H1 (cell line): ENCODE data around the gene PHC2. TPM values are rescaled to one million over a fixed set of nuclear protein-coding genes. Genes with fewer than 3 reads are reported as not detected.

ENCODE experiments used
- CTCF ChIA-PET: fragments of 300-600 bp; sonication (Branson Sonifier 250); formaldehyde crosslinking; loops from one replicate; lab custom pipeline; 2021; ENCODE audit not compliant: partially characterized antibody; lab: Charles Lee
- POLR2A ChIA-PET: fragments of 300-600 bp; sonication (Branson Sonifier 250); formaldehyde crosslinking; loops from one replicate; lab custom pipeline; 2021; ENCODE audit warnings: inconsistent platforms; ENCODE audit not compliant: partially characterized antibody; lab: Charles Lee
- DNase-seq, 2 experiments: peaks; one replicate each; pipeline versions ENCODE4 v3.0.0 to v3.0.0-alpha.2; 2010 to 2022; ENCODE audit warnings: low spot score in 2 of 2, low read depth in 1 of 2, mixed read lengths in 1 of 2
- FAIRE-seq: peaks from 2 replicates; lab custom pipeline; 2011; peaks lifted over from hg19 to GRCh38; lab: Jason Lieb, UNC
- H2AFZ ChIP-seq: 2 replicates; pipeline ENCODE4 v1.8.1; 2012; ENCODE audit warnings: low read length, inconsistent platforms
- H2AK5ac ChIP-seq: 2 replicates; pipeline ENCODE4 v1.6.1; 2013; ENCODE audit warnings: low read depth, low read length
- H2BK120ac ChIP-seq: replicated peaks from 2 replicates; pipeline ENCODE3; 2013; ENCODE audit warnings: low read depth, low read length, inconsistent platforms
- H2BK12ac ChIP-seq: 2 replicates; pipeline ENCODE4 v1.6.1; 2013; ENCODE audit warnings: low read depth, low read length
- H2BK15ac ChIP-seq: 2 replicates; pipeline ENCODE4 v1.6.1; 2013; ENCODE audit warnings: low read length
- H2BK20ac ChIP-seq: 2 replicates; pipeline ENCODE4 v1.6.1; 2013; ENCODE audit warnings: low read length
- H2BK5ac ChIP-seq: 2 replicates; pipeline ENCODE4 v1.6.1; 2013; ENCODE audit warnings: low read depth, low read length
- H3K14ac ChIP-seq: 2 replicates; pipeline ENCODE4 v1.6.1; 2013; ENCODE audit warnings: inconsistent platforms; ENCODE audit not compliant: insufficient read length
- H3K18ac ChIP-seq: 2 replicates; pipeline ENCODE4 v1.6.1; 2013; ENCODE audit warnings: low read length; ENCODE audit errors: extremely low read depth
- H3K23ac ChIP-seq: 2 replicates; pipeline ENCODE4 v1.6.1; 2013; ENCODE audit warnings: inconsistent platforms; ENCODE audit not compliant: insufficient read length
- H3K23me2 ChIP-seq: 2 replicates; pipeline ENCODE4 v1.6.1; 2013; ENCODE audit warnings: low read depth, low read length
- H3K27ac ChIP-seq: 2 replicates; pipeline ENCODE4 v1.6.1; 2011; ENCODE audit warnings: low read depth, low read length, inconsistent platforms
- H3K27me3 ChIP-seq, 4 experiments: replicated peaks in 1 of 4; 1 replicate in 1 of 4; 2 replicates in 3 of 4; pipeline versions ENCODE4 v1.6.1 to v1.8.1; 2011 to 2013; ENCODE audit warnings: low read length in 3 of 4, mild to moderate bottlenecking in 3 of 4, inconsistent platforms in 2 of 4, mixed read lengths in 2 of 4, moderate library complexity in 1 of 4; ENCODE audit not compliant: control insufficient read depth in 3 of 4, insufficient read depth in 3 of 4; ENCODE audit errors: extremely low read depth in 1 of 4
- H3K36me3 ChIP-seq, 4 experiments: 2 replicates each; pipeline versions ENCODE4 v1.6.1 to v1.8.1; 2011 to 2013; ENCODE audit warnings: mild to moderate bottlenecking in 4 of 4, low read length in 3 of 4, moderate library complexity in 2 of 4, control low read depth in 1 of 4, inconsistent platforms in 1 of 4; ENCODE audit not compliant: insufficient read depth in 4 of 4, control insufficient read depth in 2 of 4
- H3K4ac ChIP-seq: replicated peaks from 2 replicates; pipeline ENCODE3; 2013; ENCODE audit warnings: low read length, low read depth, mixed read lengths, inconsistent platforms; ENCODE audit not compliant: insufficient read length
- H3K4me1 ChIP-seq, 4 experiments: replicated peaks in 1 of 4; 1 replicate in 1 of 4; 2 replicates in 3 of 4; pipeline versions ENCODE4 v1.6.1 to v1.8.1; 2011 to 2013; ENCODE audit warnings: low read length in 3 of 4, inconsistent platforms in 2 of 4, mixed read lengths in 1 of 4; ENCODE audit not compliant: insufficient read depth in 4 of 4, control insufficient read depth in 3 of 4
- H3K4me2 ChIP-seq, 2 experiments: 2 replicates each; pipeline versions ENCODE4 v1.6.1 to v1.8.1; 2011 to 2013; ENCODE audit warnings: low read depth in 2 of 2, low read length in 2 of 2, control low read depth in 1 of 2, inconsistent platforms in 1 of 2, mild to moderate bottlenecking in 1 of 2; ENCODE audit not compliant: insufficient read depth in 1 of 2
- H3K4me3 ChIP-seq, 4 experiments: fragments of 200-600, 300-600 bp in 1 of 4; sonication (generic), shearing (Covaris generic), sonication (Bioruptor Twin) in 1 of 4; 2 replicates each; pipeline versions ENCODE4 v1.5.1 to v1.8.1; 2011 to 2016; ENCODE audit warnings: low read length in 4 of 4, low read depth in 3 of 4, control low read depth in 2 of 4, inconsistent platforms in 2 of 4, mild to moderate bottlenecking in 2 of 4, mixed read lengths in 1 of 4, moderate library complexity in 1 of 4; ENCODE audit not compliant: insufficient read depth in 2 of 4; ENCODE audit errors: extremely low read depth in 1 of 4
- H3K56ac ChIP-seq: replicated peaks from 2 replicates; pipeline ENCODE3; 2013; ENCODE audit warnings: low read depth, mild to moderate bottlenecking, mixed read lengths, low read length, inconsistent platforms; ENCODE audit not compliant: insufficient read length
- H3K79me1 ChIP-seq: 2 replicates; pipeline ENCODE4 v1.6.1; 2013; ENCODE audit warnings: low read depth, low read length, control low read depth
- H3K79me2 ChIP-seq, 2 experiments: 2 replicates each; pipeline versions ENCODE4 v1.6.1 to v1.8.1; 2012 to 2013; ENCODE audit warnings: low read length in 2 of 2, mild to moderate bottlenecking in 2 of 2, inconsistent platforms in 1 of 2; ENCODE audit not compliant: insufficient read depth in 2 of 2, control insufficient read depth in 1 of 2
- H3K9ac ChIP-seq, 4 experiments: replicated peaks in 1 of 4; 1 replicate in 1 of 4; 2 replicates in 3 of 4; pipeline versions ENCODE4 v1.6.1 to v1.8.1; 2011 to 2013; ENCODE audit warnings: low read depth in 3 of 4, low read length in 3 of 4, control low read depth in 2 of 4, mild to moderate bottlenecking in 2 of 4, moderate library complexity in 2 of 4, inconsistent platforms in 1 of 4; ENCODE audit errors: extremely low read depth in 1 of 4
- H3K9me3 ChIP-seq, 2 experiments: 2 replicates each; pipeline versions ENCODE4 v1.6.1 to v1.8.1; 2012 to 2013; ENCODE audit warnings: mild to moderate bottlenecking in 2 of 2, moderate library complexity in 2 of 2, control low read depth in 1 of 2, inconsistent platforms in 1 of 2, low read depth in 1 of 2, low read length in 1 of 2, mixed read lengths in 1 of 2; ENCODE audit not compliant: insufficient read depth in 2 of 2
- H4K20me1 ChIP-seq, 2 experiments: replicated peaks in 1 of 2; 2 replicates each; pipeline versions ENCODE3 to v1.8.1; 2011 to 2013; ENCODE audit warnings: inconsistent platforms in 2 of 2, low read length in 2 of 2, mild to moderate bottlenecking in 1 of 2; ENCODE audit not compliant: insufficient read depth in 2 of 2, control insufficient read depth in 1 of 2
- H4K5ac ChIP-seq: 2 replicates; pipeline ENCODE4 v1.6.1; 2013; ENCODE audit warnings: low read length, low read depth, mixed read lengths, inconsistent platforms; ENCODE audit not compliant: insufficient read length
- H4K8ac ChIP-seq: 2 replicates; pipeline ENCODE4 v1.8.0; 2013; ENCODE audit warnings: mild to moderate bottlenecking, moderate library complexity, low read length, inconsistent platforms; ENCODE audit not compliant: insufficient read depth; ENCODE audit errors: extremely low read depth
- H4K91ac ChIP-seq: replicated peaks from 2 replicates; pipeline ENCODE3; 2013; ENCODE audit warnings: low read length, mixed read lengths, inconsistent platforms; ENCODE audit not compliant: insufficient read length
- BACH1 ChIP-seq: IDR thresholded peaks from 2 replicates; pipeline ENCODE4 v1.6.1; 2012; ENCODE audit warnings: low read length, improper control_type of control experiment
- CHD2 ChIP-seq: IDR thresholded peaks from 2 replicates; pipeline ENCODE4 v1.6.1; 2012; ENCODE audit warnings: low read length, improper control_type of control experiment
- HDAC6 ChIP-seq: IDR thresholded peaks from one replicate; pipeline ENCODE4 v1.7.1; 2012; ENCODE audit warnings: low read depth, mild to moderate bottlenecking, inconsistent platforms, low read length, moderate library complexity
- JUN ChIP-seq: IDR thresholded peaks from 2 replicates; pipeline ENCODE4 v1.6.1; 2011; ENCODE audit warnings: low read depth, mild to moderate bottlenecking, improper control_type of control experiment, low read length
- RAD21 ChIP-seq, 2 experiments: IDR thresholded peaks in 1 of 2; conservative IDR thresholded peaks in 1 of 2; 2 replicates each; pipeline ENCODE4 v1.6.1; 2011; ENCODE audit warnings: low read depth in 2 of 2, low read length in 2 of 2, improper control_type of control experiment in 1 of 2, inconsistent platforms in 1 of 2, mild to moderate bottlenecking in 1 of 2, moderate library complexity in 1 of 2
- SRF ChIP-seq: IDR thresholded peaks from 2 replicates; pipeline ENCODE4 v1.6.1; 2011; ENCODE audit warnings: mild to moderate bottlenecking, low read depth, low read length, moderate library complexity
- whole genome bisulfite sequencing, 2 experiments: shearing (Covaris generic) in 1 of 2; methylation state at CpG; one replicate each; pipeline versions ENCODE4 v1.1.6 to v1.1.7; 2013 to 2015; ENCODE audit warnings: low lambda C conversion rate in 2 of 2, mixed read lengths in 2 of 2, inconsistent platforms in 1 of 2, low coverage in 1 of 2, missing lambda C conversion rate in 1 of 2; ENCODE audit not compliant: insufficient replicate concordance in 2 of 2, insufficient coverage in 1 of 2, insufficient read length in 1 of 2; ENCODE audit errors: extremely low coverage in 1 of 2, missing lambda C conversion rate in 1 of 2; 5-methylcytosine and 5-hydroxymethylcytosine counted together
- polyA plus RNA-seq, 7 experiments: library from polyadenylated mRNA; depleted of rRNA in 3 of 7; stranded (reverse) in 5 of 7; unstranded in 2 of 7; fragments of >200 nt in 5 of 7; fragments of 200-250 nt in 2 of 7; gene quantifications; 1 replicate in 5 of 7; 2 replicates in 1 of 7; 4 replicates in 1 of 7; pipeline versions ENCODE4 v1.2.1 to v1.2.3, GENCODE V29; 2011 to 2013; ENCODE audit warnings: missing spikeins in 2 of 7, mixed read lengths in 2 of 7
- total RNA-seq: library from RNA; stranded (reverse); fragmentation: NEBNext Ultra II Directional; extraction: Animal tissue kit (Norgen Biotek cat#: 25700); gene quantifications from 2 replicates; pipeline ENCODE4 v1.2.1, GENCODE V29; 2021
- TF ChIP-seq, protein P1 (sequence below): IDR thresholded peaks from 2 replicates; pipeline ENCODE4 v1.6.1; 2012; ENCODE audit warnings: inconsistent platforms
- TF ChIP-seq, protein P2 (sequence below): IDR thresholded peaks from 2 replicates; pipeline ENCODE4 v1.6.1; 2012; ENCODE audit warnings: low read length, inconsistent platforms

PHC2 gene
- total and polyA plus RNA-seq, 2 of the 8 experiments (the other 6 are each of a cell fraction or from before 2014, with no cell fraction given) = 5.6 to 14.2 TPM

DNA sequence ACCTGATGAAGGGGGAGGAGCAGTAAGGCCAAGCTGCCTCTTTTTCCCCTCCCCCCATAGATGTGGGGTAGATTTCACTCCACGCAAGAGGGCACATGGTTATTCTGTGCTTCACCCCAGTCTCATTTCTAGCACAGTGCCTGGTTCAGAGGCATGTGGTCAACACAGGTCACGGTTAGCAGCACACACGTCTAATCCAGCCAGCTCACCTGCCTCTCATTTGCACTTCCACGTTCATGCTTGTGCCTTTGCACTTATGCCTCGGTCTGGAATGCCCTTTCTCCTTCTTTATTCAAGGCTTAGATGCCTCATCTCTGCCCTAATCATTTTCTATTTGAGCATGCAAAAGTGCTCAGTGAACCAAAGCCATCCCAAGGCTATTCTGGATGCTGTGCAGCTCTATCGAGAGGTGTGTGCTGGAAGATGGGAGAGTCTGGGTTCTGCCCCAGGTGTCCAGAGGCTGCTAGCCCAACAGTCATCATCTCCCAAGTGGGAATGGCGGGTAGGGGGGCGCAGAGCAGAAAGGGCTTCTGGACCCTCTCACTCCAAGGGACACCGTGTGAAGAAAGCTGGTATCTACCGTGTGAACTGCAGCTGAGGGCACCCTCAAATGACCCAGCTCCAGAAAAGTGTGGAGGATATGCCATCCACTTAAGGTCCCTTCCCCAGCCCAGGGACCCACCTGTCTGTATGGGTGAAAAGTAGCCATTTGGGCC is 107.9 kb downstream of the PHC2 start:
- Histone ChIP-seq H4K8ac (no peak overlapping the region), H4K91ac (no peak overlapping the region), H2BK12ac (no peak overlapping the region), H3K9ac (no peak overlapping the region), H4K20me1 (no peaks in the 10 kb centered on the region), H2BK5ac (no peak overlapping the region), H3K27me3 (no peaks in the 10 kb centered on the region), H2AK5ac (no peak overlapping the region), H2AFZ (no peak overlapping the region), H3K4me2 (no peak overlapping the region), H3K79me1 (no peaks in the 10 kb centered on the region), H3K56ac (no peak overlapping the region), H3K4me3 (no peak overlapping the region), H2BK120ac (no peak overlapping the region), H4K5ac (no peak overlapping the region), H2BK20ac (no peak overlapping the region), H3K79me2 (no peaks in the 10 kb centered on the region), H3K23me2 (no peaks in the 10 kb centered on the region), H2BK15ac (no peak overlapping the region), H3K27ac (no peak overlapping the region), H3K4ac (no peak overlapping the region), H3K14ac (no peak overlapping the region), H3K9me3 (no peaks in the 10 kb centered on the region), H3K23ac (no peak overlapping the region), H3K4me1 (no peaks in the 10 kb centered on the region), H3K36me3 (peaks cover 0 to 7% (median 0%) of the 10 kb centered on the region in 4 experiments; a peak in 2 of 8 replicates), H3K18ac (no peak overlapping the region)
- ChIA-PET CTCF (interaction anchor here (0.8 to 2.6 kb wide), 13 partner anchors 8 to 181 kb away, joined by 3 to 12 read pairs (median 4); no protein-coding TSS in a partner anchor), POLR2A (interaction anchor here (0.5 kb wide), 1 partner anchor 19 kb away, joined by 3 read pairs; no protein-coding TSS in a partner anchor)
- FAIRE-seq = no peak
- WGBS, 2 experiments = 85% methylated on average over 10 of the region's 10 CpGs; no CpG with 5 or more reads in 1 of the 2 experiments
- DNase-seq = no peak
- TF ChIP-seq, protein P1, sequence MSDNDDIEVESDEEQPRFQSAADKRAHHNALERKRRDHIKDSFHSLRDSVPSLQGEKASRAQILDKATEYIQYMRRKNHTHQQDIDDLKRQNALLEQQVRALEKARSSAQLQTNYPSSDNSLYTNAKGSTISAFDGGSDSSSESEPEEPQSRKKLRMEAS = no peak
- TF ChIP-seq SRF (no peak), JUN (no peak), RAD21 (IDR thresholded peaks at IDR 0.05 in 1 of 2, conservative IDR thresholded peaks at IDR 0.05 in 1 of 2; ENCODE audit: low read depth in 2 of 2, low read length in 2 of 2) (no peak), HDAC6 (no peak), CHD2 (no peak), BACH1 (no peak)
- TF ChIP-seq, protein P2, sequence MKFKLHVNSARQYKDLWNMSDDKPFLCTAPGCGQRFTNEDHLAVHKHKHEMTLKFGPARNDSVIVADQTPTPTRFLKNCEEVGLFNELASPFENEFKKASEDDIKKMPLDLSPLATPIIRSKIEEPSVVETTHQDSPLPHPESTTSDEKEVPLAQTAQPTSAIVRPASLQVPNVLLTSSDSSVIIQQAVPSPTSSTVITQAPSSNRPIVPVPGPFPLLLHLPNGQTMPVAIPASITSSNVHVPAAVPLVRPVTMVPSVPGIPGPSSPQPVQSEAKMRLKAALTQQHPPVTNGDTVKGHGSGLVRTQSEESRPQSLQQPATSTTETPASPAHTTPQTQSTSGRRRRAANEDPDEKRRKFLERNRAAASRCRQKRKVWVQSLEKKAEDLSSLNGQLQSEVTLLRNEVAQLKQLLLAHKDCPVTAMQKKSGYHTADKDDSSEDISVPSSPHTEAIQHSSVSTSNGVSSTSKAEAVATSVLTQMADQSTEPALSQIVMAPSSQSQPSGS = no peak
